Astrocyte of the cerebellum (primary cell): ENCODE measurements around the gene SHISA5.

Experiments
- DNase-seq: peaks from one replicate; pipeline ENCODE4 v3.0.0-alpha.2; 2011; ENCODE audit warnings: low read depth
- H3K4me3 ChIP-seq: 2 replicates; pipeline ENCODE4 v1.5.1; 2011; ENCODE audit warnings: mild to moderate bottlenecking, low read depth, low read length, moderate library complexity
- CTCF ChIP-seq: IDR thresholded peaks from 2 replicates; pipeline ENCODE4 v1.5.1; 2012; ENCODE audit warnings: low read length, low read depth, moderate library complexity, mild to moderate bottlenecking; ENCODE audit errors: missing control alignments
- in situ Hi-C: cut with HindIII; loops from 2 replicates; pipeline ENCODE4 v1.10.0; 2017; ENCODE audit warnings: low sequenced_read_pairs

SHISA5 gene

GRCh38 chr3:48521635-48522034, 17.7 kb upstream of the SHISA5 start:
- no peak for DNase-seq
- no peak overlapping the region for H3K4me3 ChIP-seq
- in situ Hi-C loops: no loop called here
- TF ChIP-seq CTCF: no peak

- no peak for TF ChIP-seq CTCF
- no peak overlapping the region for H3K4me3 ChIP-seq
- in situ Hi-C loops: no loop called here
- no peak for DNase-seq
These were observed 15.3 kb upstream of the SHISA5 start for GRCh38 chr3:48519277-48519643.

- TF ChIP-seq CTCF: no peak
- H3K4me3 ChIP-seq: no peak overlapping the region
- no peak for DNase-seq
- in situ Hi-C loops: no loop called here
These were observed 14.8 kb upstream of the SHISA5 start for GRCh38 chr3:48518638-48519276.

GRCh38 chr3:48518069-48518468, 14.1 kb upstream of the SHISA5 start:
- no peak for TF ChIP-seq CTCF
- no peak for DNase-seq
- H3K4me3 ChIP-seq: no peak overlapping the region
- in situ Hi-C loops: no loop called here

- no peak for DNase-seq
- TF ChIP-seq CTCF: no peak
- in situ Hi-C loops: no loop called here
- no peak overlapping the region for H3K4me3 ChIP-seq
These were observed 12.6 kb upstream of the SHISA5 start for GRCh38 chr3:48516571-48516970.

- TF ChIP-seq CTCF: no peak
- in situ Hi-C loops: no loop called here
- DNase-seq: no peak
- H3K4me3 ChIP-seq: no peak overlapping the region
These were observed 10.7 kb upstream of the SHISA5 start for GRCh38 chr3:48514431-48515227.
